KG1 (cell line): ENCODE data around the gene TCF7.

ENCODE experiments used
- DNase-seq: peaks from one replicate; lab custom pipeline; 2025; lab: John Stamatoyannopoulos, UW

TCF7 gene

GRCh38 chr5:134090522-134090921, 24.0 kb upstream of the TCF7 start:
- no peak for DNase-seq

- no peak for DNase-seq
Observed at GRCh38 chr5:134091626-134092121, 22.8 kb upstream of the TCF7 start.

- no peak for DNase-seq
Observed at GRCh38 chr5:134092875-134093274, 21.6 kb upstream of the TCF7 start.

- DNase-seq: no peak
Observed at GRCh38 chr5:134093351-134093750, 21.1 kb upstream of the TCF7 start.

GRCh38 chr5:134095293-134095692, 19.2 kb upstream of the TCF7 start:
- DNase-seq: no peak

GRCh38 chr5:134095887-134096589, 18.4 kb upstream of the TCF7 start:
- no peak for DNase-seq

GRCh38 chr5:134097211-134097749, 17.2 kb upstream of the TCF7 start:
- no peak for DNase-seq

- DNase-seq: no peak
Observed at GRCh38 chr5:134098690-134099089, 15.8 kb upstream of the TCF7 start.

- no peak for DNase-seq
Observed at GRCh38 chr5:134099288-134099872, 15.1 kb upstream of the TCF7 start.

GRCh38 chr5:134099939-134100282, 14.6 kb upstream of the TCF7 start:
- DNase-seq: no peak

- no peak for DNase-seq
Observed at GRCh38 chr5:134100283-134101091, 14.0 kb upstream of the TCF7 start.

- DNase-seq: no peak
Observed at GRCh38 chr5:134101686-134102439, 12.6 kb upstream of the TCF7 start.

GRCh38 chr5:134103397-134103796, 11.1 kb upstream of the TCF7 start:
- DNase-seq: no peak

- DNase-seq: no peak
Observed at GRCh38 chr5:134103998-134104654, 10.4 kb upstream of the TCF7 start.

GRCh38 chr5:134106991-134107701, 7.3 kb upstream of the TCF7 start:
- no peak for DNase-seq

GRCh38 chr5:134107779-134108178, 6.7 kb upstream of the TCF7 start:
- no peak for DNase-seq

GRCh38 chr5:134110382-134110781, 4.1 kb upstream of the TCF7 start:
- no peak for DNase-seq

GRCh38 chr5:134111741-134112647, 2.5 kb upstream of the TCF7 start:
- DNase-seq: no peak

GRCh38 chr5:134112726-134113362, 1.6 kb upstream of the TCF7 start:
- no peak for DNase-seq
